ENCODE results near the gene HPCA.
A peak's percentile ranks its signal among the peaks of the same experiment; 100 is the strongest.

The HPCA gene

DNA sequence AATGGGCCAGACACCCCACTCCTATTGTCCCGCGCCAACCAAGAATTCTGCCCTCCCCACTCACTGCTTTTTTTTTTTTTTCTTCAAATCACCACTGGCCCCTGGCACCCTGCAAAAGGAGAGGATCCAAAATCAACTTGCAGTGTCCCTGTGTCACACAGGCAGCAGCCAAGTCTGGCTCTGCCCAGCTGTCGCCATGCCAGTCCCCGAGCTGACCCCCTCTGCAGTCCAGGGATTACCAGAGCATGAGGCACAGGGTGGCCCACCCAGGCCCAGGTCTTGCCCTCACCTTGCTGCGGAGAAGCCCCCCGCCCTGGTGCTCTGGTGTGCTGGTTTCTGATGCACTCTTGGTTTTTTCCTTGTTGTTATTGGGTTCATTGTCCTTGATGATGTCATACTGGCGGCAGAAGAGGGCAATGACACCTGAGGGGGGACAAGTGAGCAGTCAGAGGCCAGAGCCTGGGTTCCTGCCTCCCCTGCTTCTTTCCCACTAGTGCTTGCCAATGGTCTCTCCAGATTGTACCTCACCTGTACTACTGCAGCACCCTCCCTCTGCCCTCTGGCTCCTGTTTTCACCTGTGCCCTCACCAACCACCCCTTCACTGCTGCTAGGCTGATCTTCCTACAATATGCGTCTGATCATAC, 21.8 kb upstream of the HPCA start:
- no peaks in the 10 kb centered on the region for H3K9me3 ChIP-seq (ENCODE audit: insufficient read depth, low read depth, low read length)
- H3K27me3 ChIP-seq (ENCODE audit: insufficient read depth, low read length) = peaks cover 7% of the 10 kb centered on the region
- no peak overlapping the region for H3K4me3 ChIP-seq (ENCODE audit: low read length)
- 95% methylated on average over 8 of the region's 8 CpGs for WGBS
- no peak overlapping the region for H3K27ac ChIP-seq (ENCODE audit: low read depth, low read length)
- H3K4me1 ChIP-seq (ENCODE audit: insufficient read depth, low read length) = no peaks in the 10 kb centered on the region
- peaks cover 11% of the 10 kb centered on the region for H3K36me3 ChIP-seq (ENCODE audit: insufficient read depth, low read length)
- H3K9ac ChIP-seq (ENCODE audit: low read depth, low read length) = no peak overlapping the region

DNA sequence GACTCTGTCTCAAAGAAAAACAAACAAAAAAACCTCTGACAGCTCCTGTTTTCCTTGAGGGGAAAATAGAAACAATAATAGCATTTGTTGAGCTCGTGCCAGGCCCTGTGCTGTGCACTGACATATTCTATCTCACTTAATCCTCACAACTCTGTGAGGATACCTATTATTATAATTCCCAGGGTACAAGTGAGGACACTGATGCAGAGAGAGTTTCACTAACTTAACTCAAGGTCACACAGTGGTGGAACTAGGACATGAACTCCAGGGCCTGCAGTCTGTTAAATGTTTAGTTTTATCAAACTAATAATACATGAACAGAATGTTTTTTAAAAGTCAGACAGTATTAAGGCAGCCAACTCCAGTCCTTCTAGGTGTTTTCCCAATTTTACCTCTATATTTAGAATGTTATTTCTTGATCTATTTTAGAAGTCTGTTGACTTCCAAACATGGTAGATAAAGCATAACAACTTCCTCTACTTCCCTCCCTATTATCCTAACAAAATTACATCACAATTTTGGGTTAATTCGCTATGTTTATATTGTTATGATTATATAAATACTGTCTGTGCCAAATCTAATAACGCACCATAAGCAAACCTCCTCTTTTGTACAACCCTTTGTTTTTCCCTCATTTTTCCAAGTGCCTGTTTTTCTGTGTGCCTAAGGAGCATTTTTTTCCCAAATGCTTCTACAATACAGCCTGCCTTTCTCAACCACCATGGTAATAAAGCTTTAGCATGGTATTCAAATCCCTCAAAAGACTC, 20.5 kb upstream of the HPCA start:
- Histone ChIP-seq H3K4me3 (ENCODE audit: low read length) (no peak overlapping the region), H3K9me3 (ENCODE audit: insufficient read depth, low read depth, low read length) (no peaks in the 10 kb centered on the region), H3K4me1 (ENCODE audit: insufficient read depth, low read length) (peaks cover 4% of the 10 kb centered on the region; the same call in 1 of the 2 replicates), H3K27me3 (ENCODE audit: insufficient read depth, low read length) (peaks cover 18% of the 10 kb centered on the region), H3K27ac (ENCODE audit: low read depth, low read length) (no peak overlapping the region), H3K36me3 (ENCODE audit: insufficient read depth, low read length) (peaks cover 9% of the 10 kb centered on the region), H3K9ac (ENCODE audit: low read depth, low read length) (no peak overlapping the region)
- whole genome bisulfite sequencing = 94% methylated on average over 2 of the region's 3 CpGs

DNA sequence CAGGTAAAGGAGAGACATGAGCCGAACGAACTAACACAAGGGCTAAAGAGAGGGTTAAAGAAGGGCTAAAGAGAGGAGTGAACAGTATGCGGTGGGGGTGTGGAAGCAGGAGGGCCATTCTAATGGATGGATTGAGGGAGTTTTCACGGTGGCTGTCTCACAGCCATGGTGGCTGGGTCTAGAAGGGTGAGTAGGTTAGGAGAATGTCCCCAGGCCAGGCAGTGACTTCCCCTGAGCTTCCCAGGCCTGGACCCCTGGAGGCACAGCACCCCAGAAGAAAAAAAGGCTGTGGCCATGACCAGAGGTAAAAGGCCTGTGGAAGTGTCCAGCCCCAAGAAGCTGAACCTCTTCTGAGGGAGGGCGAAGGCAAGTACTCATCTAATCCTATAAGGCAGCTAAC, 19.1 kb upstream of the HPCA start:
- 87% methylated on average over 5 of the region's 5 CpGs for WGBS
- Histone ChIP-seq H3K9ac (ENCODE audit: low read depth, low read length) (no peak overlapping the region), H3K27me3 (ENCODE audit: insufficient read depth, low read length) (peaks cover 31% of the 10 kb centered on the region), H3K27ac (ENCODE audit: low read depth, low read length) (no peak overlapping the region), H3K4me3 (ENCODE audit: low read length) (no peak overlapping the region), H3K4me1 (ENCODE audit: insufficient read depth, low read length) (peaks cover 14% of the 10 kb centered on the region; the same call in 1 of the 2 replicates), H3K9me3 (ENCODE audit: insufficient read depth, low read depth, low read length) (no peaks in the 10 kb centered on the region), H3K36me3 (ENCODE audit: insufficient read depth, low read length) (peaks cover 9% of the 10 kb centered on the region)

DNA sequence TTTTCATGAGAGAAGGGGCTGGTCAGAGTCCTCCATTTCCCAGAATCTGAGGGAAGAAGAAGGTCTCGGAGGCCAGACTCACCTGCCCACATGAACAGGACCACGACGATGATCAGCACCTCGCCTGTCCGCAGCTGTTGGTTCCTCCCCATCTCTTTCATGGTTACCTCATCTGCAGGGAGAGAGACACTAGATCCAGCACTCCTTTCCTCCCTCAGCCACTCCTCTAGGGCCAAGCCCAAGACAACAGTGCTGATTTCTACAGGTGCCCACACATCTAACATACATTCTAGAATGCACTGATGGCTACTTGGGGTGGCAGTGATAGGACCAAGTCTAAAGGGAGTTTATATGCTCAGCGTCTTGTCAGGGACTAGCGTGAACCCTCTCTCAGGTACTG, 18.6 kb upstream of the HPCA start:
- Histone ChIP-seq H3K9me3 (ENCODE audit: insufficient read depth, low read depth, low read length) (no peaks in the 10 kb centered on the region), H3K36me3 (ENCODE audit: insufficient read depth, low read length) (peaks cover 7% of the 10 kb centered on the region), H3K4me3 (ENCODE audit: low read length) (no peak overlapping the region), H3K9ac (ENCODE audit: low read depth, low read length) (no peak overlapping the region), H3K4me1 (ENCODE audit: insufficient read depth, low read length) (peaks cover 14% of the 10 kb centered on the region; the same call in 1 of the 2 replicates), H3K27ac (ENCODE audit: low read depth, low read length) (no peak overlapping the region), H3K27me3 (ENCODE audit: insufficient read depth, low read length) (peaks cover 32% of the 10 kb centered on the region)
- WGBS = 90% methylated on average over 7 of the region's 7 CpGs

DNA sequence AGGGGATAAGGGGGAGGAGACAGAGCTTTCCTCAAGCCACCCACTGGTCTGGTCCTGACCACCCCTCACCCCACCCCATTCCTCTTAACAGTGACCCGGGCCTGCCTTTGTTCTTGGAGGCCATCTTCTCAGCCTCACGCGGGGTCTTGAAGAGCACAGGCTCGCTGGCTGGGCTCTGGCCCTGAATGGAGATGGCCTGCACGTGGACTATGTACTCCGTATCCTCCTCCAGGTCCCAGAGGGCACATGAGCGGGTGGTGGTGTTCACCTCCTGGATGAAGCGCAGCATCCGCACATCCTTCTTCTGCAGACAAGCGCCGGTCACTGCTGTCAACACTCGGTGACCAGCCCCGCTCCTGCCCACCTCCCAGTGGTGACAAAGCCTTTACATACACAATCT, 18.2 kb upstream of the HPCA start:
- H3K27ac ChIP-seq (ENCODE audit: low read depth, low read length) = no peak overlapping the region
- no peaks in the 10 kb centered on the region for H3K9me3 ChIP-seq (ENCODE audit: insufficient read depth, low read depth, low read length)
- WGBS = 90% methylated on average over 13 of the region's 13 CpGs
- no peak overlapping the region for H3K4me3 ChIP-seq (ENCODE audit: low read length)
- peaks cover 32% of the 10 kb centered on the region for H3K27me3 ChIP-seq (ENCODE audit: insufficient read depth, low read length)
- no peak overlapping the region for H3K9ac ChIP-seq (ENCODE audit: low read depth, low read length)
- 0 out of 2 replicates have a peak, but pooled peaks cover 3% of the 10 kb centered on the region for H3K36me3 ChIP-seq (ENCODE audit: insufficient read depth, low read length)
- peaks cover 14% of the 10 kb centered on the region; the same call in 1 of the 2 replicates for H3K4me1 ChIP-seq (ENCODE audit: insufficient read depth, low read length)

DNA sequence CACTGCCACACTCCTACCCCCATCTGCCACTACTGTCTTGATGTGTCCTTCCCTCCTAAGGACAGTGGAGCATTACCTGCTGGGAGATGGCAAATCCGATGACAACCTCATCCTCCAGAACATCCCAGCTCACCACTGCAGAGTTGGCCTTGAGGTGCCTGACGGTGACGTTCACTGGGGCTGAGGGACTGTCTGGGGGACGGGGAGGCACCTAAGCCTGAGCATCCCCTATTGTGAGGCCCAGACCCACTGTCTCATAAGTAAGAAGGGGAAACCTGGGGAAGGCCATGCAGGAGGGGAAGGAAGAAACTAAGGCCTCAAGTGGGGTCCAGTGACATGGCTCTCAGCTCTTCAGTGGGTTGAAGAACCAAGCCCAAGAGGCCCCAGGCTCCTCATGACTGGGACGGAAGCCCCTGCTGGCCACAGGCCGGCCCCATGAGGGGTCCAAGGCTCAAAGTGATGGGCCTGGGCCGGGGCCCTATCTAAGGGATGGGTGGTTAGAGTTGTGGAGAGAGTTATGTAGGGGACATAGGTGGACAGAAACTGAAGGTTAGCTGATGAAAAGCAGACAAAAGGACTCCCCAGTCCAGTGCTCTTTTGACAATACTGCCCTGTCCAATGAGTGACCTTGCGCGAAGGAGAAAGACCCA, 17.4 kb upstream of the HPCA start:
- 91% methylated on average over 9 of the region's 9 CpGs for WGBS
- no peak overlapping the region for H3K4me3 ChIP-seq (ENCODE audit: low read length)
- H3K27ac ChIP-seq (ENCODE audit: low read depth, low read length) = no peak overlapping the region
- no peak overlapping the region for H3K9ac ChIP-seq (ENCODE audit: low read depth, low read length)
- no peaks in the 10 kb centered on the region for H3K36me3 ChIP-seq (ENCODE audit: insufficient read depth, low read length)
- H3K4me1 ChIP-seq (ENCODE audit: insufficient read depth, low read length) = peaks cover 14% of the 10 kb centered on the region; the same call in 1 of the 2 replicates
- no peaks in the 10 kb centered on the region for H3K9me3 ChIP-seq (ENCODE audit: insufficient read depth, low read depth, low read length)
- peaks cover 32% of the 10 kb centered on the region for H3K27me3 ChIP-seq (ENCODE audit: insufficient read depth, low read length)

DNA sequence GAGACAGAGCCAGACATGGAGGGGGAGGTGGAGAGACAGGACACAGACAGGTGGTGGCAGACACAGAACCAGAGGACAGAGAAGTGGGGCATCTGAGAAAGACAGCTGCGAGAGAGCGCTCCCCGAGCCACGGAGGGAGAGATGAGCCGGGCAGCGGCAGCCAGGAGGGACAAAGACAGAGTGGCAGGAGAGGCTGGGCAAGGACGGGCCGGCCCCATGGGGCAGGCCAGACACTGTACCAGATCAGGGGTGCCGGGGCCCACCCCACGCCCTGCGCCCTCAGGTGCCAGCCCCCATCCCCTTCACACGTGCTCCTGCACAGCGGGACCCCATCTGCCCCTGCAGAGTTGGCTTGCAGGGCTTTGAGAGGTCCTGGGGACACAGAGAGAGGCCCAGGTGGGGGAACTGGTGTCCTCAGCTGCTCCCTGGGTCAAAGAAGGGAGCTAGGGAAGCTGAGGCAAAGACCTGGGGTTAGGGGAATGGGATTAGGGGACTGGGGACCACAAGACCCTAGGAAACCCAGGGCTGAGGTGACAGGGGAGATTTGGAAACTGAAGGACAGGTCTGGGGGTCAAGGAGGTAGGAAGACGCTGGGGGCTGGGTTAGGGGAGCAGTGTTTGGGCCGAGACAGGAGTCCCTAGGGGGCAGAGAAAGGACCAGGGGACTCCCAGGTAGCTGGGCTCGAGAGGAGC, 16.2 kb upstream of the HPCA start:
- Histone ChIP-seq H3K9ac (ENCODE audit: low read depth, low read length) (no peak overlapping the region), H3K9me3 (ENCODE audit: insufficient read depth, low read depth, low read length) (no peaks in the 10 kb centered on the region), H3K4me3 (ENCODE audit: low read length) (peak overlapping the region; percentile 48), H3K4me1 (ENCODE audit: insufficient read depth, low read length) (peaks cover 14% of the 10 kb centered on the region; the same call in 1 of the 2 replicates), H3K27me3 (ENCODE audit: insufficient read depth, low read length) (peaks cover 32% of the 10 kb centered on the region), H3K27ac (ENCODE audit: low read depth, low read length) (no peak overlapping the region), H3K36me3 (ENCODE audit: insufficient read depth, low read length) (no peaks in the 10 kb centered on the region)
- WGBS = 37% methylated on average over 16 of the region's 16 CpGs

DNA sequence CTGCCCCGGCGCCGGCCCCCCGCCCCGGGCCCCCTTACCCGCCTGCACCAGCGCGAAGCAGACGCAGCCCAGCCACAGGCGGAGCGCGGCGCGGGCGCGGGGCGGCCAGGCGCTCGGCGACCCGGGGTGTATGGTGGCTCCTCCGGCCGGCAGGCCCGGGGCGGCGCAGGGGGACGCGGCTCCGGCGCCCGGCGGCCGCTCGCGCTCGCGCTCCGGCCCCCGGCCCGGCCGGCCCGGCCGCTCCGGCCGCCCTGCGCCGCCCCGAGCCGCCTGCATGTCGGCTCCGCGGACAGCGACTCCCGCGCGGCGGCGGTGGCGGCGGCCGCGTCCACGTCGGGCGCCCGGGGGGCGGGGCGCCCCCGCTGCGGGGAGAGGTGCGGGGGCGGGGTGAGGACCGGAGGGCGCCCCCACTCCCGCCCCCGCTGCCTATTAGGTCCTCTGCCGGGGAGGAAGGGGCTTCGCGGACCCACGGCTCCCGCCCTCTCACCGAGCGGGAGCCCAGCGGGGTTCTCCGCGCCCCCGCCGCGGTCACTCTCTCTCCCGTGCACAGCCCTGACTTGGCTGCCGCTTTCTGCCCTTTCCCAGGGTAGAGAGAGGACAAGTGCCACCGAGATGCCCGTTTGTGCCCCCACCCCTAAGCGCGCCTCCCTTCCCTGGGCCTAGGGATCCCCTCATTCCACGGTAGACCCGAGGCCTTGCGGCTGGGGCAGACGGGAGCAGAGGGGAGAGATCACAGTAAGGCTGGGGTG, 15.5 kb upstream of the HPCA start, which contains the start of gene FNDC5:
FNDC5 (minus strand) TSS at position 298 of the 749 bp plus-strand sequence.
- Histone ChIP-seq H3K9me3 (ENCODE audit: insufficient read depth, low read depth, low read length) (no peaks in the 10 kb centered on the region), H3K27ac (ENCODE audit: low read depth, low read length) (no peak within 1 kb of the TSS), H3K9ac (ENCODE audit: low read depth, low read length) (no peak within 1 kb of the TSS), H3K36me3 (ENCODE audit: insufficient read depth, low read length) (no peaks in the 10 kb centered on the region), H3K4me1 (ENCODE audit: insufficient read depth, low read length) (peaks cover 18% of the 10 kb centered on the region), H3K4me3 (ENCODE audit: low read length) (peak within 1 kb of the TSS; percentile 49), H3K27me3 (ENCODE audit: insufficient read depth, low read length) (peaks cover 32% of the 10 kb centered on the region)
- WGBS = 3% methylated on average over 98 of the region's 99 CpGs

DNA sequence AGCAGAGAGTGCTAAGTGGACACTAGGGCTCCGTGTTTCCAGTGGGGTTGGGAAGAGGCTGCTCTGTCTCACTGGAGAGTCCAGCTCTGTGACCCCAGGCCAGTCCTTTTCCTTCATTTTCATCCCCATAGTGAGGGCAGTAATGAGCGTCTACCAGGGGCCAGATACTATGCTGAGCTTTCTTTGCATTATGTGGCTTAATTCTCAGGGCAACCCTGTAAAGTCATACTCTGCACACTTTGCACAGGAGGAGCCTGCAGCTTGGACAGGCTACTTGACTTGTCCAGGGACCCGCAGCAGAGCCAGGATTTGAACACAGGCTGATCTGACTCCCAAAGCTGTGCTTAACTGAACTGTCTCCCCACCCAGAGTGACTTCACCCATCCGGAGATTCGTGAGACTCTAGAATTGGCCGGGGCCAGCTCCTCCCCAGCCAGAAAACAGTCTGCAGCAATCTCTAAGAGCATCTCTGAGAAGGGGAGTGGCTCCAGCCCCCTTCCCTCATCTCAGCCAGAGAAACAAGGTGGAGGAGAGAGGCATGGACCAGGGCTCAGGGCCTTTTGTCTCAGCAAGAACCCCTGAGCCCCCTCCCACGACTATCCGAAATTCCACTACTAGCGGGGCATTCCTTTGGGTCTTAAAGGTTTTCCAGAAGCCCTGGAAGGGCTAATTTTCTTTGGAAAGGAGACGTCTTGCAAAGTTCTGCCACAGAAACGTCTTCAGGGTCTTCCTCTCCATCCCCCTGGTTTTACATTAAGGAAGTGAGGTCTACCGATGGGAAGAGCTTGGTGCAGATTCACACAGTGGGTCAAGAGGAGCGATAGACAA, 14.7 kb upstream of the HPCA start:
- H3K4me3 ChIP-seq (ENCODE audit: low read length) = peak overlapping the region; percentile 49
- no peaks in the 10 kb centered on the region for H3K9me3 ChIP-seq (ENCODE audit: insufficient read depth, low read depth, low read length)
- H3K27me3 ChIP-seq (ENCODE audit: insufficient read depth, low read length) = peaks cover 32% of the 10 kb centered on the region
- no peaks in the 10 kb centered on the region for H3K36me3 ChIP-seq (ENCODE audit: insufficient read depth, low read length)
- no peak overlapping the region for H3K27ac ChIP-seq (ENCODE audit: low read depth, low read length)
- WGBS = 25% methylated on average over 13 of the region's 13 CpGs
- H3K4me1 ChIP-seq (ENCODE audit: insufficient read depth, low read length) = peaks cover 25% of the 10 kb centered on the region
- H3K9ac ChIP-seq (ENCODE audit: low read depth, low read length) = no peak overlapping the region

DNA sequence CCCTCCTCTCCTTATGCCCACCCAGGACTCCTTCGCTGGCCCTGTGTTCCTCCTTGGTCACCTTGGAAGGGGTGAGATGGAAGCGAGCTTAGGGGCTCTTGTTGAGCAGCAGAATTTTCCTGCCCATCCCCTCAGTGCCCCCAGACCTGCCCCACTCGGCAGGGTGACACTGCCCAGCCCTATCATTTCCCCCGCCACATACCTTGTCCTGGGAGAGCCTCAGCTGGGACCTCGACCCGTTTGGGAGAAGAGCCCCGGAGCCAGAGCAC, 14.2 kb upstream of the HPCA start:
- Histone ChIP-seq H3K27ac (ENCODE audit: low read depth, low read length) (no peak overlapping the region), H3K27me3 (ENCODE audit: insufficient read depth, low read length) (peaks cover 32% of the 10 kb centered on the region), H3K36me3 (ENCODE audit: insufficient read depth, low read length) (no peaks in the 10 kb centered on the region), H3K4me1 (ENCODE audit: insufficient read depth, low read length) (peaks cover 25% of the 10 kb centered on the region), H3K4me3 (ENCODE audit: low read length) (no peak overlapping the region), H3K9me3 (ENCODE audit: insufficient read depth, low read depth, low read length) (no peaks in the 10 kb centered on the region), H3K9ac (ENCODE audit: low read depth, low read length) (no peak overlapping the region)
- WGBS = 43% methylated on average over 7 of the region's 7 CpGs
